HG02973 (cell line): ENCODE results near the gene ABCA6.

Experiments
- ATAC-seq: cut with Tn5 transposase; IDR thresholded peaks from one replicate; pipeline ENCODE4 v1.9.1; 2021; ENCODE audit warnings: moderate library complexity; ENCODE audit not compliant: unreplicated experiment

Gene ABCA6

GRCh38 chr17:69050999-69051775 is 90.5 kb downstream of the ABCA6 start:
- ATAC-seq: no peak

- no peak for ATAC-seq
Observed at GRCh38 chr17:69048634-69049033, 93.1 kb downstream of the ABCA6 start.

GRCh38 chr17:69047368-69048263 is 94.1 kb downstream of the ABCA6 start:
- ATAC-seq: no peak

- ATAC-seq: no peak
Observed at GRCh38 chr17:69046121-69046807, 95.4 kb downstream of the ABCA6 start.

GRCh38 chr17:69045646-69046045 is 96.0 kb downstream of the ABCA6 start:
- no peak for ATAC-seq

GRCh38 chr17:69044371-69044770 is 97.3 kb downstream of the ABCA6 start:
- ATAC-seq: no peak

GRCh38 chr17:69043098-69043734 is 98.5 kb downstream of the ABCA6 start:
- ATAC-seq: no peak

- no peak for ATAC-seq
Observed at GRCh38 chr17:69042308-69042707, 99.4 kb downstream of the ABCA6 start.

- no peak for ATAC-seq
Observed at GRCh38 chr17:69031839-69032238, 109.9 kb downstream of the ABCA6 start.

- ATAC-seq: no peak
Observed at GRCh38 chr17:69030169-69030568, 111.5 kb downstream of the ABCA6 start.
